HCT116 (cell line): Measurements from ENCODE around the gene CORO2A. TPM values are rescaled to one million over a fixed set of nuclear protein-coding genes. Genes with fewer than 3 reads are reported as not detected.

Experiments
- ATAC-seq: fragments of 200-7000 bp; cut with Tn5 transposase; 2 replicates; pipeline ENCODE4 v1.9.1; 2020; ENCODE audit warnings: mild to moderate bottlenecking, moderate library complexity
- BruUV-seq: library from RNA; stranded (reverse); fragments of 400-500 nt; replicated peaks from 2 replicates; lab custom pipeline; 2021; lab: Mats Ljungman, UMichigan
- CTCF ChIA-PET: fragments of 300-600 bp; sonication (Branson Sonifier 250); formaldehyde crosslinking; loops from one replicate; lab custom pipeline; 2021; ENCODE audit warnings: antibody characterized with exemption; lab: Charles Lee
- POLR2A ChIA-PET: fragments of 300-600, 350-600 bp; sonication (Branson Sonifier 250); formaldehyde crosslinking; loops from one replicate; lab custom pipeline; 2021; ENCODE audit warnings: antibody characterized with exemption; lab: Charles Lee
- RAD21 ChIA-PET, 2 experiments: fragments of 300-600 bp; sonication (Branson Sonifier 250); formaldehyde crosslinking; loops; one replicate each; lab custom pipeline; 2023; ENCODE audit warnings: low total read pairs in 2 of 2; ENCODE audit not compliant: uncharacterized antibody in 2 of 2, unreplicated experiment in 2 of 2, low non-redundant PET in 1 of 2; lab: Charles Lee
- DNase-seq: peaks from one replicate; pipeline ENCODE4 v3.0.0-alpha.2; 2010; ENCODE audit warnings: low read depth, low spot score
- H2AFZ ChIP-seq: fragments of 200-600 bp; shearing (Covaris generic), sonication (generic); 2 replicates; pipeline ENCODE4 v1.6.1; 2017; ENCODE audit warnings: low read depth, mixed run types, mixed read lengths, antibody characterized with exemption, low read length; ENCODE audit not compliant: poor library complexity, severe bottlenecking
- H3K27ac ChIP-seq: 2 replicates; pipeline ENCODE4 v1.5.1; 2012; ENCODE audit warnings: low read depth, low read length
- H3K27me3 ChIP-seq: fragments of 200-600 bp; sonication (generic); 2 replicates; pipeline ENCODE4 v1.6.1; 2016; ENCODE audit warnings: mixed run types, low read length, mixed read lengths; ENCODE audit not compliant: insufficient read depth
- H3K36me3 ChIP-seq, 2 experiments: fragments of 200-500 bp in 1 of 2; fragments of 200-600 bp in 1 of 2; sonication (Bioruptor generic) in 1 of 2; sonication (generic) in 1 of 2; 2 replicates each; pipeline versions ENCODE4 v1.5.1 to v1.6.1; 2014 to 2016; ENCODE audit warnings: low read length in 2 of 2, inconsistent platforms in 1 of 2, mixed read lengths in 1 of 2, mixed run types in 1 of 2; ENCODE audit not compliant: insufficient read depth in 2 of 2, control insufficient read depth in 1 of 2
- H3K4me1 ChIP-seq, 2 experiments: fragments of 200-600 bp in 1 of 2; sonication (generic) in 1 of 2; 2 replicates each; pipeline versions ENCODE4 v1.5.1 to v1.6.1; 2012 to 2017; ENCODE audit warnings: low read length in 2 of 2, inconsistent platforms in 1 of 2, mild to moderate bottlenecking in 1 of 2, mixed read lengths in 1 of 2, mixed run types in 1 of 2, moderate library complexity in 1 of 2; ENCODE audit not compliant: insufficient read depth in 2 of 2, control insufficient read depth in 1 of 2
- H3K4me2 ChIP-seq: fragments of 200-600 bp; sonication (generic); 2 replicates; pipeline ENCODE4 v1.6.1; 2017; ENCODE audit warnings: mixed run types, low read length, mixed read lengths
- H3K4me3 ChIP-seq, 2 experiments: fragments of 200-600 bp in 1 of 2; sonication (generic) in 1 of 2; replicated peaks in 1 of 2; 2 replicates each; pipeline ENCODE4 v1.5.1; 2011 to 2016; ENCODE audit warnings: low read length in 2 of 2, control low read depth in 1 of 2, low read depth in 1 of 2, mild to moderate bottlenecking in 1 of 2, mixed read lengths in 1 of 2, mixed run types in 1 of 2
- H3K79me2 ChIP-seq: fragments of 200-600 bp; sonication (generic); 2 replicates; pipeline ENCODE4 v1.6.1; 2017; ENCODE audit warnings: mild to moderate bottlenecking, mixed run types, low read length, moderate library complexity, mixed read lengths; ENCODE audit not compliant: insufficient read depth
- H3K9ac ChIP-seq: fragments of 200-600 bp; sonication (generic); 2 replicates; pipeline ENCODE4 v1.6.1; 2016; ENCODE audit warnings: low read length, mixed read lengths
- H3K9me2 ChIP-seq: fragments of 200-600 bp; sonication (generic), shearing (Covaris generic); 2 replicates; pipeline ENCODE4 v1.6.1; 2017; ENCODE audit warnings: mixed run types, mild to moderate bottlenecking, moderate library complexity; ENCODE audit not compliant: insufficient read depth
- H3K9me3 ChIP-seq, 2 experiments: fragments of 200-500 bp in 1 of 2; fragments of 200-600 bp in 1 of 2; sonication (Bioruptor generic) in 1 of 2; sonication (generic) in 1 of 2; 2 replicates each; pipeline ENCODE4 v1.6.1; 2014 to 2017; ENCODE audit warnings: low read length in 2 of 2, mixed read lengths in 2 of 2, inconsistent platforms in 1 of 2, low read depth in 1 of 2, mild to moderate bottlenecking in 1 of 2, mixed run types in 1 of 2, moderate library complexity in 1 of 2; ENCODE audit not compliant: control insufficient read depth in 1 of 2, insufficient read depth in 1 of 2
- H4K20me1 ChIP-seq: fragments of 200-600 bp; sonication (generic), shearing (Covaris generic); 2 replicates; pipeline ENCODE4 v1.6.1; 2017; ENCODE audit warnings: mixed run types, mild to moderate bottlenecking, moderate library complexity; ENCODE audit not compliant: insufficient read depth
- ELF1 ChIP-seq: IDR thresholded peaks from 2 replicates; pipeline ENCODE4 v1.6.1; 2012; ENCODE audit warnings: low read depth, borderline replicate concordance
- MAX ChIP-seq: IDR thresholded peaks from 2 replicates; pipeline ENCODE4 v1.6.1; 2012
- POLR2AphosphoS5 ChIP-seq: IDR thresholded peaks from 2 replicates; pipeline ENCODE4 v1.6.1; 2011; ENCODE audit warnings: mild to moderate bottlenecking, low read depth, low read length, moderate library complexity
- RAD21 ChIP-seq: IDR thresholded peaks from 2 replicates; pipeline ENCODE4 v1.6.1; 2012; ENCODE audit warnings: low read depth, mild to moderate bottlenecking
- SP1 ChIP-seq: IDR thresholded peaks from 2 replicates; pipeline ENCODE4 v1.6.1; 2012; ENCODE audit warnings: low read depth
- SRF ChIP-seq: IDR thresholded peaks from 2 replicates; pipeline ENCODE4 v1.6.1; 2012; ENCODE audit warnings: low read depth
- TCF7L2 ChIP-seq: IDR thresholded peaks from 2 replicates; pipeline ENCODE4 v1.7.0; 2011; ENCODE audit warnings: borderline replicate concordance, inconsistent platforms; ENCODE audit not compliant: insufficient read depth, insufficient read length; ENCODE audit errors: extremely low read depth
- ZBTB33 ChIP-seq: IDR thresholded peaks from 2 replicates; pipeline ENCODE4 v1.6.1; 2011; ENCODE audit warnings: mild to moderate bottlenecking, low read length, moderate library complexity; ENCODE audit not compliant: insufficient replicate concordance; ENCODE audit errors: extremely low read depth
- ZFX ChIP-seq: fragments of 450-650 bp; IDR thresholded peaks from 2 replicates; pipeline ENCODE4 v1.6.1; 2017
- intact Hi-C: fragments of 100-400 bp; cut with micrococcal nuclease; formaldehyde crosslinking; loops from 2 replicates; pipeline ENCODE4 v1.10.0; 2022
- total RNA-seq: library from RNA; stranded (reverse); gene quantifications from one replicate; pipeline ENCODE4 v1.2.1, GENCODE V29; 2021; ENCODE audit not compliant: unreplicated experiment

CORO2A gene
- total RNA-seq, 1 experiment from 2014 or later, result 5.7 TPM

- TF ChIP-seq POLR2AphosphoS5 (no peak), ZFX (no peak), SP1 (no peak), ELF1 (no peak), SRF (no peak), TCF7L2 (no peak), MAX (no peak)
- CTCF ChIA-PET, result interaction anchor here (1.0 kb wide), 1 partner anchor 49 kb away, joined by 4 read pairs; no protein-coding TSS in a partner anchor
These were observed 17.1 kb upstream of the CORO2A start for GRCh38 chr9:98209530-98209929.

GRCh38 chr9:98208635-98209034 lies 16.2 kb upstream of the CORO2A start:
- Histone ChIP-seq H3K27ac (no peak overlapping the region), H3K36me3 (no peaks in the 10 kb centered on the region), H3K9ac (no peak overlapping the region), H2AFZ (no peak overlapping the region), H3K4me1 (peaks cover 0 to 4% of the 10 kb centered on the region in 2 experiments; a peak in 1 of 4 replicates), H3K4me3 (no peak overlapping the region), H3K4me2 (no peak overlapping the region)
- DNase-seq (no peak), ATAC-seq (no peak)
- ChIA-PET RAD21 (no interaction called here), POLR2A (no interaction called here)
- intact Hi-C loops, result no loop called here
- TF ChIP-seq SP1 (no peak), POLR2AphosphoS5 (no peak), ZBTB33 (no peak), SRF (no peak), RAD21 (no peak)
- TF ChIP-seq, all 23 proteins: peak for 0
- CTCF ChIA-PET, result no interaction called here
- Histone ChIP-seq H3K27me3 (no peaks in the 10 kb centered on the region), H3K9me3 (no peaks in the 10 kb centered on the region), H3K79me2 (no peaks in the 10 kb centered on the region), H4K20me1 (no peaks in the 10 kb centered on the region), H3K9me2 (no peaks in the 10 kb centered on the region)
- no TSS peak for BruUV-seq

More at GRCh38 chr9:98209530-98209929, 17.1 kb upstream of the CORO2A start:
- ChIA-PET RAD21 (no interaction called here), POLR2A (no interaction called here)
- H3K27me3 ChIP-seq, result no peaks in the 10 kb centered on the region
- H3K27ac ChIP-seq, result no peak overlapping the region
- no peaks in the 10 kb centered on the region for H3K79me2 ChIP-seq
- H4K20me1 ChIP-seq, result no peaks in the 10 kb centered on the region
- no peak overlapping the region for H2AFZ ChIP-seq
- H3K4me1 ChIP-seq, result peaks cover 0 to 4% of the 10 kb centered on the region in 2 experiments; a peak in 1 of 4 replicates
- ATAC-seq (no peak), DNase-seq (no peak)
- no peak overlapping the region for H3K4me3 ChIP-seq
- H3K36me3 ChIP-seq, result no peaks in the 10 kb centered on the region
- intact Hi-C loops, result no loop called here
- H3K4me2 ChIP-seq, result no peak overlapping the region
- BruUV-seq, result no TSS peak
- no peaks in the 10 kb centered on the region for H3K9me3 ChIP-seq
- H3K9ac ChIP-seq, result no peak overlapping the region
- H3K9me2 ChIP-seq, result no peaks in the 10 kb centered on the region
